RPMI7951 (cell line): ENCODE measurements around the gene GLYR1. TPM values are rescaled to one million over a fixed set of nuclear protein-coding genes. Genes with fewer than 3 reads are reported as not detected.

Source experiments
- DNase-seq: peaks from one replicate; pipeline ENCODE4 v3.0.0-alpha.2; 2012; ENCODE audit warnings: low read depth
- total RNA-seq: library from RNA; depleted of rRNA; stranded (reverse); fragments of >200 nt; shearing (Covaris generic); gene quantifications from 2 replicates; pipeline ENCODE4 v1.2.3, GENCODE V29; 2014

GLYR1 gene
- total RNA-seq, 1 experiment from 2014 or later: 21.4 TPM

DNA sequence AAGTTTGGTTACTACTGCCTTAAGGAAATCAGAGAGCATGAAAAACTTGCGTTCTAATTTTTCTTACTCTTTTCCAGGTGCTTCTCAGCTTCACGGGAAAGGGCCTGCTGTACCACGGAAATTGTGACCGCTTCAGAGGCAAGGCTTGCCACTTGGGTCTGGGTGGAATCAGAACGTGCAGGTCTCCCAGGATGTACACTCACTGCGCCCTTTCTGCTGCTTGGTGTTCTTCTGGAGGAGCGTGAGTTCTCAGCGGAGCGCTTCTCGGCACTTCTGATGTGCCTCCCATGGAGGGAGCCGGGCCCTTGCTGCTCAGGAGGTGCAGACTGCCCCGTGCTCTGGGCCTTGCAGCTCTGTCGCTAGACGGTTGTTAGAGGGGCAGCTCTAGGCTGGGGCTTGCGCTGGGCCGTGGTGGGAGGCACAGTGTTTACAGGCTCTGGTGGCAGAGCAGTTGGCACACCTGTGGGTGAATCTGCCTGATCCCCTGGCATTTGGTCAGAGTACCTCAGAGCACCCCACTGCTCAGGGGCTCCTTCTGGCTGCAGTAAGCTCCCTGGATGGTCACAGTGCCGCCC, 33.0 kb upstream of the GLYR1 start:
- DNase-seq: no peak

DNA sequence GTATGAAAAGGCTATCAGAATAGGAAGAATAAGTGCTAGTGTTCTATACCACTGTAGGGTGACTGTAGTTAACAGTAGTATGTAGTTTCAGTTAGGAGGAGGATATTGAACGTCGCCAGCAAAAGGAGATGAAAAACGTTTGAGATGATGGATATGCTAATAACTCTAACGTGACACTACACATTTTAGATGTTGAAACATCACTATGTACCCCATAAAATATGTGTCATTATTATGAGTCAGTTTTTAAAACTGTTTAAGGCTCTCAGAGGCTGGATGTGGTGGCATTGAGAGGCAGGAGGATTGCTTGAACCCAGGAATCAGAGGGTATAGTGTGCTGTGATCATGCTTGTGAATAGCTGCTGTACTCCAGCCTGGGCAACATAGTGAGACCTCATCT, 32.0 kb upstream of the GLYR1 start:
- DNase-seq: no peak

DNA sequence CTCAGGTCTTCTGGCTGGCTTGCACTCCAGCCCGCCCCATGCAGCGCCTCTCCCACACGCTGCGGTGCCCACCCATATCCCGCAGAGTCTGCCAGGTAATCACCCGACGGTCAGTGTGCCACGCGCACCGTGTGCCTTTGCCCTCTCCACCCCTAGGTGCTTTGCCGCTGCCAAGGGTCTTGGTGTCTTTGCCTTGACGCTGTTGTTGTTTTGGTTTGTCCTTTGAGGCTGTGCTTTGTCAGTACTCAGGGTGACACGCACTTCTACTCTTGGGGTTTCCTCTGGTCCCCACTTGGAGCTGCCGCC, 30.2 kb upstream of the GLYR1 start:
- no peak for DNase-seq

DNA sequence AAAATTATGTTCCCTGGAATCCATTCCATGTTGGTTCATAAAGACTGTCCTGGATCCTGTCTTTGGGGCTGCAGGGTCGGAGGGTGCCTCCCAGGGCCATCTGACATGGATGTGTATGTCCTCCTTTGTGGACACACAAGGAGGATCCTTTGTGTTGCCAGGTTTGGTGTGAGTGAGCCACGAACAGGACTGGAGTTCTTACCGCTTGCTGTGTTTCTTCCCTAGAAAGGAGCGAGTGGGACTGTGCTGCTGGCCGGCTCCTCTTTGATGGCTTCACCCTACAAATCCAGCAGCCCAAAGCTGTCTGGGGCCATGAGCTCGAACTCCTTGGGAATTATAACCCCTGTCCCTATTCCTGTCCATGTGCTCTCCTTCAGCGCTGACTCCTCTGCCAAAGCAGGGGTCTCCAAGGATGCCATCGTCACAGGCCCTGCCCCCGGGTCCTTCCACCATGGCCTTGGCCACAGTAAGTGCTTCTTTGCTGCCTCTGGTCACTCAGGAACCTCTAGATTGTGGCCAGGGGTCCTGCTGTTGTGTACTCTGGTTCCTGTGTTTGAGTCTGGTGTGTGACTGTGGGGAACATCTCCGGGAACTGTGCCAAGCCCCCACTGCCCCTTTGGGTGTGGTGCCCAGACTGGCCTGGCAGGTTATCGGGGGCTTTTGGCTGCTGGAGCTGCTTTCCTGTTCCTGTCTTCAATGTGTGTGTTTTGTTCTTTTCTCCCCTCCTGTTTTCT, 29.7 kb upstream of the GLYR1 start:
- DNase-seq: no peak

DNA sequence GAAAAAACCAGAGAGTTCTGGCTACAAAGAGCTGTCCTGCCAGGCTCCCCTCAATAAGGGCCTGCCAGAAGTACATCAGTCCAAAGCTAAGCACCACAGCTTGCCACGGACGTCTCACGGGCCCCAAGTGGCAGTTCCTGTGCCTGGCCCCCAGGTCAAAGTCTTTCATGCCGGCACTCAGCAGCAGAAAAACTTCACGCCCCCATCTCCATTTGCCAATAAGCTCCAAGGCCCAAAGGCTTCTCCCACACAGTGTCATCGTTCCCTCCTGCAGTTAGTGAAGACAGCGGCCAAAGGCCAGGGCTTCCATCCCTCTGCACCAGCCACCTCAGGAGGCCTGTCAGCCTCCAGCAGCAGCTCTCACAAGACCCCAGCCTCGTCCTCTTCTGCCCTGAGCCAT, 27.6 kb upstream of the GLYR1 start:
- no peak for DNase-seq

DNA sequence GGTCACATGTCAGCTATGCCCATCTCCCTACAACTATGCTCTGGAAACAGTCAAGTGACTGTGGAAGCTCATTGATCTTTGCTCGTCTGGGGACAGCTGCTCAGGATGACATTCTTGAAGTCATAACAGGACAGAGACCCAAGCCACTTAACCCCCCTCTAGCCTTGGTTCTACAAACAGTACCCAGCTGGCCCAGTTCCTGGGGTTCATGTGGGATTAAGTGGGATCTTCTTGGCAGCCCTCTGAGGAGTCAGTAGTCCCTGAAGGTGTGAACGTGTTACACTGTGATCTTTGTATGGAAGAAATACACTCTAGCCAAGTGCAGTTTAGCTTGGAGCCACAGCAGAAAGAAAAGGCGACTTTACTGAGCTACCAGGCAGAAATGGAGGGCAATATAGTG, 26.0 kb upstream of the GLYR1 start:
- no peak for DNase-seq

DNA sequence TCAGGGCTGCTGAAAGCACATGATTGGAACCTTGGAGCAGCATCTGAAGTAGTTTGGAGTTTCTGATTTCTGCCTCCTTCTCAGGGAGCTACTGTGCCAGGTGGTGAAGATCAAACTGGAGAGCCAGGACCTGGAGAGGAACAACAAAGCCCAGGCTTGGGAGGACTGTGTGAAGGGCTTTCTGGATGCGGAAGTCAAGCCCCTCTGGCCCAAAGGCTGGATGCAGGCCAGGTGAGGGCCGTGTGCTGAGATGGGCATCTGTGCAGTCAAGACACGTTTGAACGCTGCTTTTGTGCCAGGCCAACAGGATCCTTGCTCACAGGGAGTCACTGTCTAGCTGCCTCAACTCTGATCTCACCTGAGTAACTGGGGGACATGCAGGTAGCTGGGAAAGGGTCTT, 24.0 kb upstream of the GLYR1 start:
- no peak for DNase-seq

DNA sequence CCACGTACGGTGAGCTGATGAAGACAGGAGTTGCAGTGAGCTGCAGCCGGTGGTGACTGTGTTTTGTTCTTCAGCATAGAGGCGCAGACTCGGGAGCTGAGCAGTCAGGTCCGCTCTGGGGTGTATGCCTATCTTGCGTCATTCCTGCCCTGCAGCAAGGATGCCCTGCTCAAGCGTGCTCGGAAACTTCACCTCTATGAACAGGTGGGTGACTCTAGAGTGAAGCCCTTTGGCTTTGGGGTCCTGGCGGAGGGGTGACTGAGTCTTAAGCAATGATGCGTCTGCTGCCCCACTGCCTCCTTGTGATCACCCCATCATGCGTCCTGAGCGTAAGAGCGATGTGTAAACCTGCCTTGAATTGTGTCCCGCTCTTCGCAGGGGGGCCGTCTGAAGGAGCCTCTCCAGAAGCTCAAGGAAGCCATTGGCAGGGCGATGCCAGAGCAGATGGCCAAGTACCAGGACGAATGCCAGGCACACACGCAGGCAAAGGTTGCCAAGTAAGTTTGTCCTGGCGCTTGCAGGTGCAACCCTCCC, 23.1 kb upstream of the GLYR1 start:
- no peak for DNase-seq

DNA sequence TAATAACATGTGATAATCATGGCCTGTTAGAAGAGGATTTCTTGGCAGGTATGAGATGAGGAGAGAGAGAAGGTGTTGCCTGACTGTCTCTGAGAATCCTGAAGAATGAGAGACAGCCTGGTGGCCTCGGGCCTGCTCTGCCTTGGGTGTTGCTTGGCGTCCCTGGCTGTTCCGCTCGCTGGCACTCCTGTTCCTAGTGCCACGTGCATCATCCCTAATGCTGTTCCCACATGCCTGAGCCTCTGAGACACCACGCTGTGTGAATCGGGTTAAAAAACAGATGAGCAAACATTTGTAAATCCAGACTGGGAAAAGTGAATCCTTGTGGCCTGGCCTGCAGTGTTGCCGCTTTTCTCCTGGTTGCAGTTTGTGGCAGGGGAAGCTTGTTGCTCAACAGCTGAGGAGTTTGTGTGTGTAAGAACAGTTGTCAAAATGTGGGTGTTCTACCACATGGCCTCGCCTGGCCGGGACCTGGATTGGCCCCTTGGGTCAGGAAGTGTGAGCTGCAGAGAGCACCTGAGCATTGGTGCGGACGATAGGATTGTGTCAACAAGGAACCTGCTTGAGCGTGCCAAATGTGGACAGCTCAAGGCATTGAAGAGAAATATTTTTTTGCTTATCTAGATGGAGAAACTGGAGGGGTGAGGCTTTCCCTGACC, 22.2 kb upstream of the GLYR1 start:
- no peak for DNase-seq

DNA sequence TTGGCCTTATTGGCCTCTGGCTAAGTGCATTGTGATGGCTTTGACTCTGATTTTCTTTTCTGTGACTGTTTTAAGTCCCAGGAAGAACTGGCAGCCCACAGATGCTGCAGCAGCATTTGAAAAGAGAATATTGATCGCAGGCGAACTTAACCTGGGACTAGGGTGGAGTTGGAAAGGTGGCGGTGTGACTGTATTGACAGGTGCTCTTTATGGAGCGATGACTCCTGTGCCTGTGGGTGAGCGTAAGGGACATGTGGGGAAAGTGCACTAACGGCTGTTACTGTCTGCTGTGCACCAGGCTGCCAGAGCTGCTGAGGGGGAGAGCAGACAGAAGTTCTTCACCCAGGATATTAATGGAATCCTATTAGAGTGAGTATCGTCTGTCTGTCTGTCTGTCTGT, 21.4 kb upstream of the GLYR1 start:
- DNase-seq: no peak

DNA sequence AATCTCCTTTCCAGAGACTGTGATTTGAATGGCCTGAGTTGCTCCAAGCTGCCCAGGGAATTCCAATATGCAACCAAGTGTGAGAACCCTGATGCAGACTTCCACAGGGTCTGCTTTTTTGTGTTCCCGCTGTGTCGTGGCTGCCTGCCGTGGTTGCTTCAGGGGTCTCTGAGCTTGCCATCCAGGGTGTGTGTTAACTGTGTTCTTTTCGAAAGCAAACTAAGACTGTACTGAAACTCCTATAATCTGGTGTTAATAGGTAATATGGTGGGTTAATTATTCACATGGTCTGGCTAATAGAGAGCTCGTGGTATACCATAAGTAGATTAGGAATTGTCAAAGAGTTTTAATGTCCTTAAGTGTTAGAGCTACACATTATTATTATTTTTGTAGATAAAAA, 20.9 kb upstream of the GLYR1 start:
- DNase-seq: no peak

DNA sequence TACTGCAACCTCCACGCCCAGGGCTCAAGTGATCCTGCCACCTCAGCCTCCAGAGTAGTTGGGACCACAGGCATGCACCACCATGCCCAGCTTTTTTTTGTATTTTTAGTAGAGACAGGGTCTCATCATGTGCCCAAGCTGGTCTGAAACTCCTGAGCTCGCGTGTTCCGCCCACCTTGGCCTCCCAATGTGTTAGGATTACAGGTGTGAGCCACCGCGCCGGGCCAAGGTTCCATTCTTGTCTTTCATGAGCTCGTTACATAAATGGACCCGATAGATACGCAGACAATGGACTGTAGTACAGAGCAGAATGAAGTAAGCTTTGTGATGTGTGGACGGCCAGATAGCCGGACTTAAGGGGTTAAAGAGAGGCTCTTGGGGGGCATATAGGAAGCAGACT, 19.5 kb upstream of the GLYR1 start:
- no peak for DNase-seq

DNA sequence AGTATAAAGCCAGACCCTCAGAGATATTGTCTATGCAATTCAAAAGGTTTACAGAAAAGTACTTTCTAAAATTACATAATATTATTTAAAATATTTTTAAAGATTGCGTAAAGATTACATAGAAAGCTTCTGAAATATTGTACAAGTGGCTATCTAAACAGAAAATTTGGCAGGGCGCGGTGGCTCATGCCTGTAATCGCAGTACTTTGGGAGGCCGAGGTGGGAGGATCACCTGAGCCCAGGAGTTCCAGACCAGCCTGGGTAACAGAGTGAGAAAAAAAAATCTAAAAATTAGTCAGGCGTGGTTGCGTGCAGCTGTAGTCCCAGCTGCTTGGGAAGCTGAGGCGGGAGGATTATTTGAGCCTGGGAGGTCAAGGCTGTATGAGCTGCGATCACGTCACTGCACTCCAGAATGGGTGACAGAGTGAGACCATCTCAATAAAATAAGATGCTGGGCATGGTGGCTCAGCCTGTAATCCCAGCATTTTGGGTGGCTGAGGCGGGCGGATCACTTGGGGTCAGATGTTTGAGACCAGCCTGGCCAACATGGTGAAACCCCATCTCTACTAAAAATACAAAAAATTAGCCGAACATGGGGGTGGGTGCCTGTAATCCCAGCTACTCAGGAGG, 18.3 kb upstream of the GLYR1 start:
- DNase-seq: no peak

DNA sequence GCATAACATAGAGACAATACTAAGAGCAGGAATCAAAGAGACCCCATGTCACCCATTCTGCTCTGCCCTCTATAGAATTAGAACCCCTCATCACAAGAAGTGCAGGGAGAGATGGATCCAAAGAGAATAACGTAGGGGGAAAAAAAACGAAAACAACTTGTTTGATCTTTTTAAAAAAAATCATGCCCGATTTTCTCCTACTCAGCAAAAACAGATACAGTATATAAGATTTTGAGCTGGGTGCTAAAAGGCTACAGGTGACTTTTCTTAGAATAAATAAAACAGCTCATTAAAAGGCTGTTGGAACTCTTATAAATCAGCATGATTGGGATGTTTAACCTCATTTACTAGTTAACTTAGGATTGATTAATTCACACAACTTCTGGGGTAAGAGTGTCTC, 17.6 kb upstream of the GLYR1 start:
- DNase-seq: no peak

DNA sequence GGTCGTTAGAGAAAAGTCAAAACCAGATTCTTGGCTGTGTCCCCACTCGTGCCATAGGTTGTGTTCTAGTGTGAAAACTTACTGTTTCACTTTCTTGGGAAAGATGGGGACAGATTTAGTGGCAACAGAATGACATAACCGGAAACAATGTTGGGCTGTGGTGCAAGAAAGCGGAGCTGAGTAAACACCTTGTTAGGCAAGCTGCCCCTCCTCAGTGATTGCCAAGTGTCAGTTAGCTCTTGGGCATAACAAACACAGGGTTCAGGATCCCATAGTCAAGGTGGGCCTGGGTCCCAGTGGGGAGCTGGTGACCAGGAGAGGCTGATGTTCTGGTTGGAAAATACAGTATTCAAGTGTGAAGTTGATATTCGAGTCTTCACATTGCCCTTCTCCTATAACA, 15.6 kb upstream of the GLYR1 start:
- DNase-seq: no peak

DNA sequence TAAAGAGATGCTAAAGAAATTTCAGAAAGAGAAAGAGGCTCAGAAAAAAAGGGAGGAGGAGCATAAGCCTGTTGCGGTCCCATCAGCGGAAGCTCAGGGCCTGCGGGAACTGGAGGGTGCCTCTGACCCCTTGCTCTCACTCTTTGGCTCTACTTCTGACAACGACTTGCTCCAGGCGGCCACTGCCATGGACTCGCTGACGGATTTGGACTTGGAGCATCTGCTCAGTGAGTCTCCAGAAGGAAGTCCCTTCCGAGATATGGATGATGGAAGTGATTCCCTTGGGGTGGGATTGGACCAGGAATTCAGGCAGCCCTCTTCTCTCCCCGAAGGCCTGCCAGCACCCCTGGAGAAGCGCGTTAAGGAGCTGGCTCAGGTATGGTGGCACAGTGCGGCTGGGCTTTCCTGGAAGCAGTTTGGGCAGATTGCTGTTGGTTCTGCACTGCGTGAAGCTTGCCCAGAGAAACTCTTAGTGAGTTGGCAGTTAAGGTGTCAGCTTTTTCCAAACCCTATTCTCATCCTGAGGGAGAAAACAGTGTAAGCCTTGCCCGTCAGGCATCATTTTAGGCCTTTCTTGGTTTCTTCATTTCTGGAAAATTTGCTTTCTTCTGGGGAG, 13.7 kb upstream of the GLYR1 start:
- DNase-seq: no peak

DNA sequence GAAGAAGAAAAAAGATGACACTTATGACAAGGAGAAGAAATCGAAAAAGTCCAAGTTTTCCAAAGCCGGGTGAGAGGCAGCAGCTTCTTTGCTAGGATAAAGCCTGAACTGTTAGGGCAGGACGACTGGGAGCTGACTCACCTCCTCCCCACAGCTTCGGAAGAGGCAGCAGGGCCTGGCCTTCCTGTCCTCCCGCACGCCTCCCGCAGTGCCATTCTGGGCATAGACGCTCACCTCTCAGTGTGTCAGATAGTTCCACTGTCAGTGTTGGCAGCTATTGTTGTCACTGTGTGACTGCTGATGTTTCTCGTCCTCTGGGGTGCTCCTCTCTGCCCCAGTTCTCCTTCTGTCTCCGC, 12.8 kb upstream of the GLYR1 start:
- DNase-seq: peak; percentile 32

DNA sequence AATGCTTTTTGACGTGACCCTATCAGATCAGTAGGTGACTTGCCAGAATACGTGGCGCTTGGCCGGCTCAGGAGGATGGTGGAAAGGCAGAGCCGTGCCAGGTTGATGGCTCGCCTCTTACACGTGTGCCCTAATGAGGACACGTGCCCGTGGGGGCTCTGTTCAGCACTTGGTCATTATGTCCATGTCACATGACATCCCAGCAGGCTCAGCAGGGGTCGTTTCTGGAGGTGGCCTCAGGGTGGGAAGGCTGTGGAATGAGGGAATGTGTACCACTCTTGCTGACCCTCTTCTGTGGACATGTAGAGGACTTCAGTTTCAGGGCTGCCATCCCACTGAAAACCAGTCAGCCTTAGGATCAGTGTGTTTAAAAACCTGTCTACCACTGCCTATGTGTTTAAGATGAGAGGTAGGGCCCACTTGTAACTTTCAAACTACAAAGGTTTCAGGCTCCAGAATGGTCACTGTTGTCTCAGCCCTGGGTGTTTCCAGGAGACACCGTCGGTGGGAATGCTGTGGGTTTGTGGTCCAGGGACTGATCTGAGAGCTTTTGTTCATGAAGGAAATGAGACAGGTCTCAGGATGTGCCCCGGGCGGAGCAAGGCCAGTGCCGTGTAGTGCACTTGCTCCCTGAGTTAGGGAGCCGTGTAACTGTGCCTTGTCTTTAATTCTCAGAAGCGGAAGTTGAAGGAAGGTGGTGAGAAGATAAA, 12.3 kb upstream of the GLYR1 start:
- peak; percentile 35 for DNase-seq

DNA sequence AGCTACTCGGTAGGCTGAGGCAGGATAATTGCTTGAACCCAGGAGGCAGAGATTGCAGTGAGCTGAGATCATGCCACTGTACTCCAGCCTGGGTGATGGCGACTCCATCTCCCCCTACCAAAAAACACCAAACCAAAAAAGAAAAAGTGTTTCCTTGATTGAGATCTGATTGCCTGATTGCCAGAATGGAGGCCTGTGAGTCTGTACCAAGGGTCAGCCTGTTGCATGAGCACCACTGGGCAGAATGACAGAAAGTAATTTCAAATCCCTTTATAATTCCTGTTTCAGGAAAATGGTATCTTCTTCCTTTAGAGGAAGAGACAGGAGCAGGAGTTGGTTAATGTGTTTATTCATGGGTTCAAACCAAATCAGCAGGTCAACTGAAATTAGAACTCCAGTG, 8.7 kb upstream of the GLYR1 start:
- no peak for DNase-seq

DNA sequence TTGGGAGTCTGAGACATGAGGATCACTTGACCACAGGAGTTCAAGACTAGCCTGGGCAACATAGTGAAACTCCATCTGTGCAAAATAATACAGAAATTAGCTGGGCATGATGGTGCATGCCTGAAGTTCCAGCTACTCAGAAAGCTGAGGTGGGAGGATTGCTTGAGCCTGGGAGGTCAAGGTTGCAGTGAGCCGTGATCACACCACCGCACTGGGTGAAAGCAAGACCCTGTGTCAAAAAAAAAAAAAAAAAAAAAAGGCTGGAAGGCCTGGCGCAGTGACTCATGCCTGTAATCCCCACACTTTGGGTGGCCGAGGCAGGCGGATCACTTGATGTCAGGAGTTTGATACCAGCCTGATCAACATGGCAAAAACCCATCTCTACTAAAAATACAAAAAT, 8.3 kb upstream of the GLYR1 start:
- no peak for DNase-seq

DNA sequence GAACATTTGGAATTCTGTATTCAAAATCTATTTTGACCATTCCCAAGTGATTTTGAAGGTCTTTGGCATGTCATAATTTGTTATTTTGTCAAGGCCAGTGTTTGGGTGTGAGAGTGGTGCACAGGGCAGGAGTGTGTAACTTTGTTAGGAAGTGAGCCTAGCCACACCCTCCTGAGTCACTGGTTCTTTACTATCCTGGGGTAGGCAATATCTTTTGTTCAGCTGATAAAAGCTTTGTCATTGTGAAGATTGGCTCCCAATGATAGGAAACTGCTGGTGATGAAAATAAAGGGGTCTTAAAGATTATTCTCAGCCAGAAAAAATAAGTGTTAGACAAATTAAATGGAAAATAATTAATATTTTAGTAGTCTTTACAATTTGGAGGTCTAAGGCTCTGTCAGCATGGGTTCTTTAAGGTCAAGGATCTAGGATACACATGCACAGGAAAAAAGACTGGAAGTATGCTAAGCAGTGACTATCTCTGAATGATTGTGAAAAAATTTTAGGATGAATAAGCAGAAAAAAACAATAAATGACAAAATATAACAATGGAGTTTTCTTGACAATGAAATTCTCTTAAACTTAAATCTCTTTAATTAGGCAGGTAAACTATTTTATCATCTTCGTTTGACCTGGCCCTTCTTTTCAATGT, 5.3 kb upstream of the GLYR1 start:
- peak; percentile 28 for DNase-seq
